GM21723 (cell line): ENCODE measurements around the gene FAM162A.

Source experiments
- ATAC-seq: cut with Tn5 transposase; IDR thresholded peaks from one replicate; pipeline ENCODE4 v1.9.1; 2021; ENCODE audit warnings: mild to moderate bottlenecking, moderate library complexity; ENCODE audit not compliant: unreplicated experiment

The FAM162A gene

GRCh38 chr3:122382888-122383666 lies 905 bp upstream of the FAM162A start, which contains the start of gene MIX23:
Gene MIX23 (minus strand): TSS chr3:122383231. CDS start chr3:122383224, 7 bp downstream.
- ATAC-seq, result peak; percentile 45

GRCh38 chr3:122387709-122388108 lies 3.7 kb downstream of the FAM162A start:
- ATAC-seq, result no peak

- ATAC-seq, result no peak
Observed at GRCh38 chr3:122389197-122389596, 5.2 kb downstream of the FAM162A start.

- no peak for ATAC-seq
Observed at GRCh38 chr3:122389892-122390291, 5.9 kb downstream of the FAM162A start.

GRCh38 chr3:122390665-122391064 lies 6.7 kb downstream of the FAM162A start:
- no peak for ATAC-seq

GRCh38 chr3:122391681-122392446 lies 7.9 kb downstream of the FAM162A start:
- no peak for ATAC-seq

GRCh38 chr3:122392868-122393844 lies 9.2 kb downstream of the FAM162A start:
- ATAC-seq, result no peak

- ATAC-seq, result no peak
Observed at GRCh38 chr3:122394173-122394572, 10.2 kb downstream of the FAM162A start.

- no peak for ATAC-seq
Observed at GRCh38 chr3:122395582-122395981, 11.6 kb downstream of the FAM162A start.

GRCh38 chr3:122396511-122396910 lies 12.5 kb downstream of the FAM162A start:
- no peak for ATAC-seq

- ATAC-seq, result no peak
Observed at GRCh38 chr3:122397201-122397600, 13.2 kb downstream of the FAM162A start.

- no peak for ATAC-seq
Observed at GRCh38 chr3:122398920-122399319, 14.9 kb downstream of the FAM162A start.

GRCh38 chr3:122403489-122403888 lies 19.5 kb downstream of the FAM162A start:
- no peak for ATAC-seq

- ATAC-seq, result no peak
Observed at GRCh38 chr3:122405015-122405414, 21.0 kb downstream of the FAM162A start.

GRCh38 chr3:122406198-122406597 lies 22.2 kb downstream of the FAM162A start:
- no peak for ATAC-seq

GRCh38 chr3:122407946-122408345 lies 24.0 kb downstream of the FAM162A start:
- no peak for ATAC-seq

GRCh38 chr3:122409446-122409845 lies 25.5 kb downstream of the FAM162A start:
- no peak for ATAC-seq

GRCh38 chr3:122410111-122410510 lies 26.1 kb downstream of the FAM162A start:
- no peak for ATAC-seq

GRCh38 chr3:122410639-122411038 lies 26.7 kb downstream of the FAM162A start:
- ATAC-seq, result no peak

- no peak for ATAC-seq
Observed at GRCh38 chr3:122414391-122414790, 30.4 kb downstream of the FAM162A start.
